Prostate gland (tissue), 2 donors: ENCODE measurements around the gene ZNF423.

Source experiments
- CTCF ChIP-seq, 4 experiments: fragments of 200-600 bp in 2 of 4; fragments of 450-650 bp in 2 of 4; sonication (generic) in 2 of 4; IDR thresholded peaks; 1 replicate in 3 of 4; 2 replicates in 1 of 4; pipeline ENCODE4 v1.5.1; 2016 to 2019; ENCODE audit warnings: antibody characterized with exemption in 4 of 4, mild to moderate bottlenecking in 2 of 4, moderate library complexity in 2 of 4
- POLR2A ChIP-seq: fragments of 450-650 bp; IDR thresholded peaks from one replicate; pipeline ENCODE4 v1.6.1; 2016; ENCODE audit warnings: antibody characterized with exemption, mild to moderate bottlenecking
- POLR2AphosphoS5 ChIP-seq: sonication (generic); formaldehyde crosslinking; IDR thresholded peaks from one replicate; pipeline ENCODE4 v1.6.1; 2017; ENCODE audit warnings: antibody characterized with exemption

- TF ChIP-seq POLR2A (no peak), CTCF (IDR thresholded peaks at IDR 0.05) (no peak), POLR2AphosphoS5 (no peak)
Observed at GRCh38 chr16:49698453-49698815, 157.5 kb downstream of the ZNF423 start.
